ENCODE results near the gene BEST4. TPM values are rescaled to one million over a fixed set of nuclear protein-coding genes. Genes with fewer than 3 reads are reported as not detected.

Gene BEST4
- total and polyA plus RNA-seq, 2 of the 4 experiments (the other 2 are of a cell fraction): 0.07 TPM; not detected in 1

- TF ChIP-seq CTCF (conservative IDR thresholded peaks at IDR 0.05; ENCODE audit: low read depth, low read length): no peak
These were observed 3.6 kb downstream of the BEST4 start (continued) for GRCh38 chr1:44784094-44785028.
